ENCODE results near the gene SND1. TPM values are rescaled to one million over a fixed set of nuclear protein-coding genes. Genes with fewer than 3 reads are reported as not detected.

The SND1 gene
- total RNA-seq, 1 donor from 2014 or later = 165 TPM

GRCh38 chr7:127882313-127882920, 230.4 kb downstream of the SND1 start:
- Mint-ChIP-seq H3K9me3 (ENCODE audit: unreplicated experiment) (peaks cover 10% of the 10 kb centered on the region), H3K27ac (ENCODE audit: unreplicated experiment) (no peak overlapping the region), H3K27me3 (ENCODE audit: unreplicated experiment) (peaks cover 6% of the 10 kb centered on the region), H3K36me3 (ENCODE audit: unreplicated experiment) (no peaks in the 10 kb centered on the region), H3K4me1 (ENCODE audit: low read depth, unreplicated experiment) (peaks cover 46% of the 10 kb centered on the region), H3K4me3 (ENCODE audit: unreplicated experiment) (no peak overlapping the region)
- TF ChIP-seq CTCF (IDR thresholded peaks at IDR 0.05; ENCODE audit: partially characterized antibody, unreplicated experiment) = no peak
- DNase-seq = no peak

GRCh38 chr7:127884066-127884559, 232.1 kb downstream of the SND1 start:
- peak; percentile 22 for DNase-seq
- Mint-ChIP-seq H3K9me3 (ENCODE audit: unreplicated experiment) (peaks cover 10% of the 10 kb centered on the region), H3K4me1 (ENCODE audit: low read depth, unreplicated experiment) (peaks cover 55% of the 10 kb centered on the region), H3K36me3 (ENCODE audit: unreplicated experiment) (no peaks in the 10 kb centered on the region), H3K4me3 (ENCODE audit: unreplicated experiment) (no peak overlapping the region), H3K27me3 (ENCODE audit: unreplicated experiment) (peaks cover 6% of the 10 kb centered on the region), H3K27ac (ENCODE audit: unreplicated experiment) (peak overlapping the region; percentile 99)
- TF ChIP-seq CTCF (IDR thresholded peaks at IDR 0.05; ENCODE audit: partially characterized antibody, unreplicated experiment) = peak; percentile 29

- H3K36me3 Mint-ChIP-seq (ENCODE audit: unreplicated experiment) = no peaks in the 10 kb centered on the region
- H3K4me3 Mint-ChIP-seq (ENCODE audit: unreplicated experiment) = peak overlapping the region; percentile 69
- peaks cover 60% of the 10 kb centered on the region for H3K4me1 Mint-ChIP-seq (ENCODE audit: low read depth, unreplicated experiment)
- no peak for TF ChIP-seq CTCF (IDR thresholded peaks at IDR 0.05; ENCODE audit: partially characterized antibody, unreplicated experiment)
- no peak for DNase-seq
- peaks cover 12% of the 10 kb centered on the region for H3K9me3 Mint-ChIP-seq (ENCODE audit: unreplicated experiment)
- H3K27ac Mint-ChIP-seq (ENCODE audit: unreplicated experiment) = peak overlapping the region; percentile 99
- H3K27me3 Mint-ChIP-seq (ENCODE audit: unreplicated experiment) = peaks cover 6% of the 10 kb centered on the region
These were observed 233.3 kb downstream of the SND1 start for GRCh38 chr7:127885222-127885772.

GRCh38 chr7:127885843-127886242, 233.8 kb downstream of the SND1 start:
- H3K4me3 Mint-ChIP-seq (ENCODE audit: unreplicated experiment) = peak overlapping the region; percentile 69
- no peak for TF ChIP-seq CTCF (IDR thresholded peaks at IDR 0.05; ENCODE audit: partially characterized antibody, unreplicated experiment)
- peaks cover 3% of the 10 kb centered on the region for H3K27me3 Mint-ChIP-seq (ENCODE audit: unreplicated experiment)
- no peaks in the 10 kb centered on the region for H3K36me3 Mint-ChIP-seq (ENCODE audit: unreplicated experiment)
- peaks cover 12% of the 10 kb centered on the region for H3K9me3 Mint-ChIP-seq (ENCODE audit: unreplicated experiment)
- H3K4me1 Mint-ChIP-seq (ENCODE audit: low read depth, unreplicated experiment) = peaks cover 62% of the 10 kb centered on the region
- DNase-seq = no peak
- peak overlapping the region; percentile 99 for H3K27ac Mint-ChIP-seq (ENCODE audit: unreplicated experiment)

GRCh38 chr7:127886248-127886647, 234.3 kb downstream of the SND1 start:
- Mint-ChIP-seq H3K27me3 (ENCODE audit: unreplicated experiment) (peaks cover 3% of the 10 kb centered on the region), H3K27ac (ENCODE audit: unreplicated experiment) (peak overlapping the region; percentile 99), H3K9me3 (ENCODE audit: unreplicated experiment) (peaks cover 12% of the 10 kb centered on the region), H3K4me1 (ENCODE audit: low read depth, unreplicated experiment) (peaks cover 63% of the 10 kb centered on the region), H3K36me3 (ENCODE audit: unreplicated experiment) (no peaks in the 10 kb centered on the region), H3K4me3 (ENCODE audit: unreplicated experiment) (peak overlapping the region; percentile 60)
- no peak for TF ChIP-seq CTCF (IDR thresholded peaks at IDR 0.05; ENCODE audit: partially characterized antibody, unreplicated experiment)
- no peak for DNase-seq
